ENCODE data around the gene MANBA.

The MANBA gene
- total RNA-seq, result 30.4 reads per million, percentile 56 among the genes with 10 or more reads in this experiment

DNA sequence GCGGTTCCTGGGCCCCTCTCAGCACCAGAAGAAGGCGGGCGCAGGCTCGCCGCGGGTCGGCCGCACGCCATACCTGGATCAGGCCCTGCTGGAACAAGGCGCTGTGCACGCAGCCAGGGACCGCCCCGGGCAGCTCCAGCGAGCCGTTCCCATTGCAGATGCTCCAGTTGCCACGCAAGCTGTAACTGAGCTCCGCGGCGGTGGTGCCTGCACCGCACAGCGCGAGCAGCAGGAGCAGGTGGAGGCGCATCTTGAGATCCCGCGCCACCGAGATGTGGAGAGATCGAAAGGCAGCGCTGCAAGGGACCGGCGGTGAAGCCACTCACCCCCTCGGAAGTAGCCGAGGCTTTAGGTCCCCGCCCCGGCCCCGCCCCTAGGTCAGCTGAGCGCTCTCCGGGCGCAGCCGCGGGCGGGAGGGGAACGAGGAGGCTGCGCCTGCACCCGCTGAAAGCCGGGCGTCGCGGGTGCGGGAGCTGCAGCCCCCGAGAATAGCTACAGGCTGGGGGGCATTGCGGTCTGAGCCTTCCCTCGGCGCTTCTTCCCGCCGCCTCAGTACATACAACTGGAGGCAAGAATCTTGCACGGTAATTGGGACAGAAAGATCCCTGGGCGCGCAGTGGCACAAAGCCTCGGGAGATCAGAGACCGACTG lies at the start of gene MANBA:
Gene MANBA, minus strand, starts transcription at position 324 of the 651 bp plus-strand sequence. Its CDS starts 74 bp downstream, at position 250.
- DNase-seq, result peak; percentile 76

DNA sequence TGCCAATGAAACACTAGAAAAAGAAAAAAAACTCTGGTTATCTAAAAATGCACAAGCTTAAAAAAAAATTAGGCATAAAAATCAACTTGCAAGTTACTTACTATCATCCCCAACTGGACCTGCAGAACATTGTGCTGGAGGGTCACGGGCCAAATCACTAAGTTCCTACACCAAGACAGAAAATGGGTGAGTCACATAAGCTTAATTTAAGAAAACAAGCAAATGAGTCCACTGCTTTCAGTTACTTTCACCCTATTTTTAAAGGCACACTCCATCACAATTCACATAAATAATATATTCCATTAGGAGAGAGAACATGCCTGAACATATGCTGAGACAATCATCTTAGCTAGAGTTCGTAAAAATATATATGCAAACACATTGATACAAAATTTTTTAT lies 48.9 kb upstream of the MANBA start:
- DNase-seq, result no peak

GRCh38 chr4:102809190-102809589 lies 48.4 kb upstream of the MANBA start:
- DNase-seq, result no peak

DNA sequence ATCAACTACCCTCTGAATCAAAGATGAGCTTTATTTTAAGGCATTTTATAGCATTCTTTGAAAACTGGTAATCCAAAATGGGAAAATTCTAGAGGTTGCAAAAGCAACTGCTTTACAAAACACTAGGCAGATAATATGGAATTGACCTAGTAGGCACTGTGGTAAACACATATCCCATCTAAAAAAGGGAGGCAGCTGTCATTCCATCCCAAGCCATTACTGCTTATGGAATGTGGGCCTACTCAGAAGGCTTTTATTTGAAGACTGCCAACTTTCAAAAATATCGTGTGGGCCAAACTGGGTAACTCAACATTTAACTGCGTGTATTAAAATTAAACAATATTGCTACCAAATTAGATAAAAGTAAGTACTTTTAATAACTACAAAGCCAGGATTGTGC lies 47.2 kb upstream of the MANBA start:
- DNase-seq, result no peak

DNA sequence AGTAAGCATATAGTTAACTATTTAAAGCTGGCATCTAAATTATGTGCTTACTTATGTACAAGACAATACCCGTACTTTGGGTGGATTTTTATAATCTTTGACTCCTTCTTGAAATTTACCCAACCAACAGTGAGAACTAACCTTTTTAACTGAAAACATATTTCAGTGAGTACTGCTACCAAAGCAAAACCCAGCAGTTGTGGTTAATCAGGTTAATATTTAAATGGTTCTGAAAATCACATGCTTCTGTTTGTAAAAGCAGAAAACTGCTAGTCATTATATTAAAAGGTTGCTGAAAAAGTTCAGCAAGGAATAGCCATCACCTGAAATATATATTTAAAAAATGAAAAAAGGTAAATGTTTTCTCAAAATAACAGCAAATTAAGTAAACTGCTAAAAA lies 46.6 kb upstream of the MANBA start:
- DNase-seq, result no peak

- no peak for DNase-seq
These were observed 39.0 kb upstream of the MANBA start for GRCh38 chr4:102799816-102800215.

DNA sequence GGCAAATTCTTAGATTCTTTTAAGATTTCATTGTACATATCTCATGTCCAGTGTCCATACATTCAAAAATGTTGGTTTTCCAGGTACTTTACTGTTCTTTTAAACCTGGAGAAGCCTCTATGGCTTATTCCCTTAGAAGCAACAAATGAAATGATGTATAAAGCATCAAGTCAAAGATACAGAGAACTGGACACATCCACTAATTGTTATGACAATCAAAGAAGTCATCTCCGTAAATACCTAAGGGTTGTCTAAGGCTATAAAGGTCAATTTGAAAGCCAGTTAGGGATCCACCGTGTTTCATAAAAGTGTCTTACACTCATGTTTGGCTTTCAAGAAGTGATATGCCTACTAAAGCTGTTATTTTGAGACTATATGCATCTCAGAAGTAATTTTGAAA lies 34.2 kb upstream of the MANBA start:
- no peak for DNase-seq

DNA sequence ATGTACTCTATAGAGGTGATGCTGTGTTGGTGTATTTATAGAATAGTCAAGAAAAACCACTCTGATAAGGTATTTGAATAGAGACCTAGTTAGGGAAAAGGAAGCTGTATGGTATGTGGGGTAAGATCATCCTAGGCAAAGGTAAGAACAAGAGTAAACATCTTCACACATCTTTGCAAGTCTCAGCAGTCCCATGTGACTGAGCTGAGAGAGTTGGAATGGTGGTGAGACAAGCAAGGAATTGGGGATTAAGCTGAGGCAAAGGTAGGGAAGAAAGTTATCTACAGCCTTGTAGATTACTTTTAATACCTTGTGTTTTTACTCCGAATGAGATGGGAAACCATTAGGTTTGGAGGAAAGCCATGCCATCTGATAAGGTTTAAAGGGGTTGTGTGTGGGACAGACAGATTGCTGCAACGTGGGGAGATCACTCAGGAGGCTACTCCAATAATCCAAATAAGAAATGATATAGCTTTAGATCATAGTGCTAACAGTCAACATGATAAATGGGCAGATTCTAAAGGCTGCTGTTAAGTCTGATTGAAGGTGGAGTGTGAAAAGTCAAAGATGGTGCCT lies 31.7 kb upstream of the MANBA start:
- no peak for DNase-seq

DNA sequence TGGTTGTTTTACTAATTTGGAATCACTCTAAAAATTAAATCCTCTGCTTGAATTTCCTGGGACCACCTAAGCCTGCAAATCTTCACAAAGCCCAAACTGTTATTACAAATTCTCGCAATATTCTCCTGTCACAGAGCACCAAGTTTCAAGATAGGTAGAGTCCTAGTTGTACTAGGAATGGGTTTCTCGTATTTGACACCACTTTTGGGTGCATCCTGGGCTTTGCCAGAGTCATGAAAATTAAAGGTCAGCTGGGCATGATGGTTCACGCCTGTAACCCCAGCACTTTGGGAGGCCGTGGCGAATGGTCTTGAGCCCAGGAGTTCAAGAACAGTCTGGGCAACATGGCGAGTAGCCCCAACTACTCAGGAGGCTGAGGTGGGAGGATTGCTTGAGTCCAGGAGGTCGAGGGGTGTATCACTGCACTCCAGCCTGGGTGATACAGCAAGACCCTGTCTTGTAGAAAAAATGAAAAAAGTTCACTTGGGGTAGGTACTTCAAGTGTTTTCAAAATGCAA lies 30.6 kb upstream of the MANBA start:
- no peak for DNase-seq

DNA sequence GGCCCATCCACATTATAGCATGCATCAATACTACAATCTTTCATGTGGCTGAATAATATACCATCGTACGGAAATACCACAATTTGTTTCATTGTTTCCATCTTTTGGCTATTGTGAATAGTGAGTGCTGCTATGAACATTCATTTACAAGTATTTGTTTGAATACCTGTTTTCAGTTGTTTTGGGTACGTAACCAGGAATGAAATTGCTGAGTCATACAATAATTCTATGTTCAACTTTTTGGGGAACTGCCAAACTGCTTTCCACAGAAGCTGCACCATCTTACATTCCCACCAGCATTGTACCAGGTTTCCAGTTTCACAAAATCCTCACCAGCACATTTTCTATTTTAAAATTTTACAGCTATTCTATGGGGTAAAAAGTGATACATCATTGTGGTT lies 28.5 kb upstream of the MANBA start:
- no peak for DNase-seq

DNA sequence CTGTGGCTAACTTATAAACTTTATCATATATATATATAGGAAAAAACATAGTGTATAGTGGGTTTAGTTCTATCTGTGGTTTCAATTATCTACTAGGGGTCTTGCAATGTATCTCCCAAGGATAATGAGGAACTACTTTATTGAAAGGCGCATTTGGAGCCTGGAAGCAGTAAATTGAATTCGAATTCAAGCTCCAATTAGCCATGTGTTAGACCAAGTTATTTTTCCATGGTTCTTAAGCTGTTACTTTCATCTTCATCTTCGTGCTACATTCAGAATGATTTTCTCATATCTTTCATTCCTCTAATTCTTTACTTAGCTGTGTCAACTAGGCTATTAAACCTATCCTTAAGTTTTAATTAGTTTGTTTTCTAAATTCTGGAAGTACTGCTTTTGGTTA lies 27.2 kb upstream of the MANBA start:
- no peak for DNase-seq

DNA sequence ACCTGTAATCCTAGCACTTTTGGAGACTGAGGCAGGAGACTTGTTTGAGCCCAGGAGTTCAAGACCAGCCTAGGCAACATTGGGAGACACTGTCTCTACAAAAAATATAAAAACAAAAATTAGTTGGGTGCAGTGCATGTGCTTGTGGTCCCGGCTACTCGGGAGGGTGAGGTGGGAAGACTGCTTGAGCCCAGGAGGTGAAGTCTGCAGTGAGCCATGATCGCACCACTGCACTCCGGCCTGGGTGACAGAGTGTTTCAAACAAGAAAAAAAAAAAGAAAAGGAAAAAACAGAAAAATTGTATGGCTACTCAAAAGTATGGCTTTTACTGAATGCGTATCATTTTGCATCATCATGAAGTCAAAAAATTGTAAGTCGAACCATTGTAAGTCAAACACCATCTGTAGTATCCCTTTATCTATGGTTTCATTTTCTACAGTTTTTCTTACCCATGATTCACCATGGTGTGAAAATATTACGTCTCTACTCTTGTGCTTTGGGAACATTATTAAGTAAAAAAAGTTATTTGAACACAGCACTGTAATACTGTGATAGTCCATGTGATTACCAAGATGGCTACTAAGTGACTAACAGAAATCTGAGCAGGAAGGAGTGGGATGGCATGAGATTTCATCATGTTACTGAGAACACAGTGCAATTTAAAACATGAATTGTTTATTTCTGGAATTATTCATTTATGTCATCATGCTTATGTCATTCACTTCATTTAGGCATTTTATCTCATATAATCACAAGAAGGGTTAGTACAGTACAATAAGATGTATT lies 26.5 kb upstream of the MANBA start:
- no peak for DNase-seq

DNA sequence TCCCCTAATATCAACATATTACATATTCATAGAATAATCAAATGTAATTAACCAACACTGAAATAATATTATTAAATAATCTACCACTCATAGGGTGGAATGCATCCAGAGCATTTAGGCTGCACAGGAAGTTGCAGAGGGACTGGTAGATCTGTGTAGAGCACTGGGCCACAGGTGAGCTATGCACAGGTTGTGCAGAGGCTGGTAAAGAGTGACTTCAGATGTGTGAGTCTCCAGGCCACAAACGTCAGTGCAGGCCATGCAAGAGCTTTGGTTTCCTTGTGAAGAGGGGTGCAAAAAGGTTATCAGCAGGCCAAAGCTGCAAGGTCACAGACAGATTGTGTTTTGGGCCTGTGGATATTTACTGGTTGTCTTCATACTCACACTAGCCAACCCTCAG lies 25.5 kb upstream of the MANBA start:
- no peak for DNase-seq

DNA sequence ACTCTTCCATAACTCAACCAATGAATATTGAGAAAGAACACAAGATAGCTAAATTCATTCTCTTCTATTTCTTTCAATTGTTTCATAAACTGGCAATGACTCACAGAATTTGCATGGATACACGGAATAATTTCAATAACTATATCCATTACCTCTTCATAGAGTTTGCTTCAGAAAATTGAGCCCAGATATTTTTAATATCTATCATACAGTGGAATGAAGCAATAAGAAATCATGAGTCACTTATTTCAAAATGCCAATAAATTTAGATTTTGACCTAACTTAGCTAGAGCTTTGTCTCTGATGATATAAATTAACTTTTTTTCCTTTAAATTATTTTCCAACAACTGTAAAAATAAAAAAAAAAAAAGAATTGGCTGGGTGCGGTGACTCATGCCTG lies 22.2 kb upstream of the MANBA start:
- DNase-seq, result no peak

- DNase-seq, result no peak
These were observed 20.8 kb upstream of the MANBA start for GRCh38 chr4:102781570-102781969.

DNA sequence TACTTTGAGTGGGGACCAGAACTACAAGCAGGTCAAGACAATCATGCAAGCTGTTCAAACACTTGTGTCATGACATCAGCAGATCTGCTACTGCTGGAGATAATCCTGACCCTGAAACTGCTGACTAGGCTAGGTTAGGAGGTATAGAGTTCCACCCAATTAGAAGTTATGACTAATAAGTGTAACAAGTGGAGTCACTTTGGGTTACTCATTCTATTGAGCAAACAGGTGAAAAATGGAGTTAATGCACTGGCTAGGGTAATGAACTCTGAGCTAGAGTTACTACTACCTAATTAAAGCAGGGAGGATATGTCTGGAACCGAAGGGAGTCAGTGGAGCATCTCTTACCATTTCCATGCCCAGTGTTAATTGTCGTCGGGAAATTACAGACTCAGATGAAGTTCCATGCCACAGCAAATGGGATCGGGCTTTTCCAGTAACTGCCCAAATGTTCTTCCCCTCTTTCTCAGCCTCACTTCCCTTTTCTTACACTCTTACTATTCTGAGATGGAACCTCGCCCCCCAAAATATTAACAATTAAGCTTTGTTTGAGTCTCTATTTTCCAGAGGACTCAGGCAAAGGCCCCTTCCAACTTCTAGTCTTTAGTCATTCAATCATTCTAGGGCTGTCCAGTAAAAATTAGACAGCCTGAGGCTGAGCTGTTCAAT lies 19.8 kb upstream of the MANBA start:
- DNase-seq, result no peak

DNA sequence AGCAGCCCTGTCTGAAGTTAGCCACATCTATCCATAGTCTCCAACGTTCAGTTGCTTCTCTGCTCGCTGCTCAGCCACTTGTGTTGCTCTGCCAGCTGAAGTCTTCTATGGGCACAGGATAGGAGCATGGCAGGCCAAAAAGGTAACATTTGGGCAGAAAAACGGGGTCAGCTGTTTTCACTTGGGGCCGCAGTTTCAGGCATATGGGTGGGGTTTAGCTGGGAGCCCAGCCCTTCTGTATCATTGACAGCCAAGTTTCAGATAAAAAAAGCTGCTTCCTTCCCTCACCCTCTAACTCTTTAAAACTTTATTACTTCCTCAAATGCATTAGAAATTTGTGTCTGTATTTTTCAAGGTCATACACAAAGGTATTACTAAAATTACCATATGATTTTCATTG lies 18.4 kb upstream of the MANBA start:
- no peak for DNase-seq

DNA sequence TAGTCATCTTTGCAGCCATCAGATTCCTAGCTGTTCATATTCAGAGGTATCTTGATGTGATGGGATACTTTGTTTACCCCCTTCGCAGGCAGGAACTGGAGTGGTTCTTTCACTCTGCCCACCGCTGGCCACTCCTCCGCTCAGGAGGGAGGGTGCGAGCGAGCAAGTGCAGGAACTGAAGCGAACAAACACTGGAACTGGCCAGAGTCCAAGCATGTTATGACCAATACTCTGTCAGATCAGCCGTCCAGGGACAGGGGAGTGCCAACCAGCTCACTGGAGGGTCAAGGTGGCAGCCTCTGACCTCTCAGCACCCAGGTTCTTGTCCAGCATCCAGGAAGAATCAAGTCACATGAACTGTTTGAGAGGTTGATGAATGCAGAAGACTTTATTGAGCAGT lies 18.0 kb upstream of the MANBA start:
- DNase-seq, result no peak

GRCh38 chr4:102775805-102776204 lies 15.0 kb upstream of the MANBA start:
- DNase-seq, result no peak

- no peak for DNase-seq
These were observed 13.5 kb upstream of the MANBA start for GRCh38 chr4:102774254-102774653.

DNA sequence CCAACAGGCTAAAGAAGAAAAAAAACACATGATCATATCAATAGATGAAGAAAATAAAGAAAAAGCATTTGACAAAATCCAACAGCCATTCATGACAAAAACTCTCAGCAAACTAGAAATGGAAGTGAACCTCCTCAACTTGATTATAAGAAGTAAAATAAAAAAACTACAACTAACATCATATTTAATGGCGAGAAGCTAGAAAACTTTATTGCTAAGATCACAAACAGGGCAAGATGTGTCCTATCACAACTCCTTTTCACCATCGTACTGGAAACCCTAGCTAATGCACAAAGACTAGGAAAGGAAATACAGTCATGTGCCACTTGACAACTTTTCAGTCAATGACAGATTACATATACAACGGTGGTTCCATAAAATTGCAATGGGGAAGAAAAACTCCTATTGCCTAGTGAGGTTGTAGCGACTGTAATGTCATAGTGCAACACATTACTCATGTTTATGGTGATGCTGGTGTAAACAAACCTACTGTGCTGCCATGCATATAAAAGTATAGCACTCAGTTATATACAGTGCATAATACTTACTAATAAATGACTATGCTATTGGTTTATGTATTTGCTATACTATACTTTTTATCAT lies 12.1 kb upstream of the MANBA start:
- no peak for DNase-seq

DNA sequence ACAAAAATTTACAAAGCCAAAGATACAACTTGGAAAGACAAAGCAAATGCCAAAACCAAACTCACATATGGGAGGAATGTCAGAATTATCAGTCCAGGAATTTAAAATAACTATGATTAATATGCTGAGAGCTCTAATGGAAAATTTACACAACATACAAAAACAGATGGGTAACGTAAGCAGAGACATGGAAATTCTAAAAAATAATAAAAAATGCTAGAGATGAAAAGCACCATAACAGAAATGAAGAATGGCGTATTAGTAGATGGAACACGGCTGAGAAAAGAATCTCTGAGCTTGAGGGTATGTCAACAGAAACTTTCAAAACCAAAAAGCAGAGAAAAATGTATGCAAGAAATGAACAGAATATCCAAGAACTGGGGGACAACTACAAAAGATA lies 4.1 kb upstream of the MANBA start:
- no peak for DNase-seq

DNA sequence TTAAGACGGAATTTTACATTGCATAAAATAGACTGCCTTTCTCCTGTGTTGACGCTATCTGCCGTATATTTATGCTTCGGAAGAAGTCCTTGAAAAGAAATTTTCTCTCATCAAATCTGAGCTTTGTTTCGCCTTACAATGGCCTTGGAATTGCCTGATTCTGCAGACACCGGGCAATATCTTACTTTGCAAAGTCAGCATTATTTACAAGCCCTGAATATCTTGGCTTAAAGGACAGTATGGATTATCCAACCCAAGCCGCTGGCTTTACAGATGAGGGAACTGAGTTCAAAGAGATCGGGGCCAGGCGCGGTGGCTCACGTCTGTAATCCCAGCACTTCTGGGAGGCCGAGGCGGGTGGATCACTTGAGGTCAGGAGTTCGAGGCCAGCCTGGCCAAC lies 1.1 kb upstream of the MANBA start:
- DNase-seq, result no peak

Data from effector CD4-positive, alpha-beta T cell (primary cell).